GM19438 (cell line): ENCODE results near the gene RDX.

ENCODE experiments used
- ATAC-seq: cut with Tn5 transposase; IDR thresholded peaks from one replicate; pipeline ENCODE4 v1.9.1; 2021; ENCODE audit warnings: low read depth; ENCODE audit not compliant: unreplicated experiment

Gene RDX

GRCh38 chr11:110296226-110297075 lies at the start of gene RDX:
Gene RDX, minus strand, starts transcription at chr11:110296614. Its CDS starts 16,922 bp downstream, at chr11:110279692.
- ATAC-seq, result peak; percentile 77

- ATAC-seq, result peak; percentile 34
Measured at GRCh38 chr11:110345743-110346142, 49.3 kb upstream of the RDX start.

GRCh38 chr11:110340436-110340835 lies 44.0 kb upstream of the RDX start:
- ATAC-seq, result no peak

- no peak for ATAC-seq
Measured at GRCh38 chr11:110339456-110340250, 43.2 kb upstream of the RDX start.

- no peak for ATAC-seq
Measured at GRCh38 chr11:110338684-110339083, 42.3 kb upstream of the RDX start.

GRCh38 chr11:110337570-110338193 lies 41.3 kb upstream of the RDX start:
- no peak for ATAC-seq

- ATAC-seq, result no peak
Measured at GRCh38 chr11:110336054-110336453, 39.6 kb upstream of the RDX start.

- ATAC-seq, result no peak
Measured at GRCh38 chr11:110335358-110335757, 38.9 kb upstream of the RDX start.

GRCh38 chr11:110331626-110332025 lies 35.2 kb upstream of the RDX start:
- no peak for ATAC-seq

- no peak for ATAC-seq
Measured at GRCh38 chr11:110329445-110329844, 33.0 kb upstream of the RDX start.

- ATAC-seq, result peak; percentile 53
Measured at GRCh38 chr11:110327508-110327907, 31.1 kb upstream of the RDX start.

GRCh38 chr11:110323786-110324185 lies 27.4 kb upstream of the RDX start:
- ATAC-seq, result no peak

GRCh38 chr11:110319501-110319900 lies 23.1 kb upstream of the RDX start:
- ATAC-seq, result no peak

- ATAC-seq, result no peak
Measured at GRCh38 chr11:110318638-110319404, 22.4 kb upstream of the RDX start.

- no peak for ATAC-seq
Measured at GRCh38 chr11:110317516-110317932, 21.1 kb upstream of the RDX start.

- no peak for ATAC-seq
Measured at GRCh38 chr11:110314366-110315095, 18.1 kb upstream of the RDX start.

- ATAC-seq, result no peak
Measured at GRCh38 chr11:110312670-110313069, 16.3 kb upstream of the RDX start.

GRCh38 chr11:110311783-110312579 lies 15.6 kb upstream of the RDX start:
- ATAC-seq, result no peak

- no peak for ATAC-seq
Measured at GRCh38 chr11:110308071-110308470, 11.7 kb upstream of the RDX start.
